Measurements from ENCODE around the gene ANKRA2.
A peak's percentile ranks its signal among the peaks of the same experiment; 100 is the strongest.

ANKRA2 gene

GRCh38 chr5:73564675-73565074, 764 bp downstream of the ANKRA2 start:
- Histone ChIP-seq H3K27me3 (replicated peaks; ENCODE audit: control insufficient read depth, insufficient read depth, low read length) (no peaks in the 10 kb centered on the region), H3K4me3 (replicated peaks; ENCODE audit: low read depth, low read length) (peak overlapping the region; percentile 91), H3K36me3 (ENCODE audit: control insufficient read depth, insufficient read depth, low read length) (no peaks in the 10 kb centered on the region)
- no peak for DNase-seq (ENCODE audit: extremely low read depth, insufficient read length)
- no peak for TF ChIP-seq CTCF (IDR thresholded peaks at IDR 0.05; ENCODE audit: insufficient read depth, low read length, poor library complexity, severe bottlenecking)

DNA sequence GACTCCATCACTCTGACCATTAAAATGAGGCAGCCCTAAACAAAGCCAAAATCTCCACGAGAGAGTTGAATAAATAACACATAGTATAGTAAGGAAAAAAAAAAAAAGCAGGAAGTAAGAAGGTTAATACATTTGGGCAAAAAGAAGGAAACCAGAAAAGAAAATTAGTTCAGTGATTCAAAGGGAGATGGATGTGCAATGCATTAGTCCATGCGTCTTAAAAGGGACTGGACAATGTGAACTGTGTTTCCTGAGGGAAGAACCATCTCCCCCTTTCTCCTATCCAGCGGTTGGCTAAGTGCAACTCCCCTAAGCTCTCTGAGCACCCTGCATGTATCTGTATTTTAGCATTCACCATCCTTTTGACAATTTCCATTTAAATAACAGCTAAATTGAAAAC, 1.4 kb downstream of the ANKRA2 start:
- no peak for DNase-seq (ENCODE audit: extremely low read depth, insufficient read length)
- Histone ChIP-seq H3K4me3 (replicated peaks; ENCODE audit: low read depth, low read length) (peak overlapping the region; percentile 91), H3K27me3 (replicated peaks; ENCODE audit: control insufficient read depth, insufficient read depth, low read length) (no peaks in the 10 kb centered on the region), H3K36me3 (ENCODE audit: control insufficient read depth, insufficient read depth, low read length) (no peaks in the 10 kb centered on the region)
- no peak for TF ChIP-seq CTCF (IDR thresholded peaks at IDR 0.05; ENCODE audit: insufficient read depth, low read length, poor library complexity, severe bottlenecking)

DNA sequence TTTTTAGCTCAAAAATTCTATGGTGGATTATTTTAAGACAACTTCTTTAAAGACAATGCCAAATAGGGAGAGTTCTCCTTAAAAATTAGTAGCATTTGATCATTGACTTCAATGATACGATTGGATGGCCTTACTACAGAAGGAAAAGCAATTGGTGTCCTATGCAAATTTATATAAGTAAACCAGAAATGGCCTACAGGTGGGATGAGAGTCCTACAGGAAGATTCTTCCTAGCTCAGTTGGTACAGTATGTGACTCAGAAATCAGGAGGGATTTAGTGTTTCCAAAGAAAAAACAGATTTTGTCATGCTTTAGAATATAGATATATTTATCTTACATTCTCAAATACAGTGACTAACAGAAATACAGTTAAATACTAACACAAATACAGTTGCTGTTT, 6.5 kb downstream of the ANKRA2 start:
- DNase-seq (ENCODE audit: extremely low read depth, insufficient read length), result no peak
- TF ChIP-seq CTCF (IDR thresholded peaks at IDR 0.05; ENCODE audit: insufficient read depth, low read length, poor library complexity, severe bottlenecking), result no peak
- H3K27me3 ChIP-seq (replicated peaks; ENCODE audit: control insufficient read depth, insufficient read depth, low read length), result no peaks in the 10 kb centered on the region
- H3K4me3 ChIP-seq (replicated peaks; ENCODE audit: low read depth, low read length), result no peak overlapping the region
- no peaks in the 10 kb centered on the region; the same call in 1 of the 2 replicates for H3K36me3 ChIP-seq (ENCODE audit: control insufficient read depth, insufficient read depth, low read length)

DNA sequence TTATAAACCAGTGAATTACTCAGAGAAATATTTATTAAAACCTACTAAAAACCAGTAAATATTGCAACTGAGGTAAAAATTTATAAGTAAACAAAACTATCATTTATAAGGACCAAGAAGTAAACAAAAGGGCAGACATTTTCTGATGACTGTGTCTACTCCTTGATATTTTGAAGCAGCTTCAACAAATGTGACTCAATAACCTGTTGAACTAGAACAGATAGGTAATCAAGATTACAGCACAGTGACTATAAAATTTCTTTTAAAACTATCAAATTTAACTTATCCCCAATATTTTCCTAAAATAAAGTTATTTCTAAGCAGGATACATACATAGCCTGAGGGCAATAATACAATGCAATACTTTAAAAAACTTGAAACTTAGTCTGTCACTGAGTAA, 12.8 kb downstream of the ANKRA2 start:
- no peaks in the 10 kb centered on the region for H3K36me3 ChIP-seq (ENCODE audit: control insufficient read depth, insufficient read depth, low read length)
- H3K27me3 ChIP-seq (replicated peaks; ENCODE audit: control insufficient read depth, insufficient read depth, low read length), result no peaks in the 10 kb centered on the region
- no peak overlapping the region for H3K4me3 ChIP-seq (replicated peaks; ENCODE audit: low read depth, low read length)
- DNase-seq (ENCODE audit: extremely low read depth, insufficient read length), result no peak
- no peak for TF ChIP-seq CTCF (IDR thresholded peaks at IDR 0.05; ENCODE audit: insufficient read depth, low read length, poor library complexity, severe bottlenecking)

DNA sequence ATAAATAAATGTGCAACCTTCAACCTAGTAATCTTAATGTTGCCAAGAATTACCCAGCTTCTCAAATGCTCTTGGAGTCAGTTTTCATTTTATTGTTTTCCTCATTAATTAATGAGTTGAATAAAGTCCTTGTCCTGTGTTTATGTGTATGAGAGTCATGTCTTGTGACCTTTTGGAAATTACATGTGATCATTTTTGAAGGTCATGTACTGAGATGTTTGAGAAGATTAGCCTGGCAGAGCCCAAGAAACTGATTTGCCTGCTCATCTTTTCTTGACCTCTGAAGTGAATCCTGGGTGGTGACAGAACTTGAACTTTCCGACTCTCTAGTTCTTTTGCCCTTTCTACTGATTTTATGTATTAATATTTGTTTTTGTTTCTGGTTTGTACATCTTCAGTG, 15.4 kb downstream of the ANKRA2 start:
- no peak for TF ChIP-seq CTCF (IDR thresholded peaks at IDR 0.05; ENCODE audit: insufficient read depth, low read length, poor library complexity, severe bottlenecking)
- Histone ChIP-seq H3K4me3 (replicated peaks; ENCODE audit: low read depth, low read length) (no peak overlapping the region), H3K27me3 (replicated peaks; ENCODE audit: control insufficient read depth, insufficient read depth, low read length) (no peaks in the 10 kb centered on the region), H3K36me3 (ENCODE audit: control insufficient read depth, insufficient read depth, low read length) (no peaks in the 10 kb centered on the region)
- DNase-seq (ENCODE audit: extremely low read depth, insufficient read length), result no peak

DNA sequence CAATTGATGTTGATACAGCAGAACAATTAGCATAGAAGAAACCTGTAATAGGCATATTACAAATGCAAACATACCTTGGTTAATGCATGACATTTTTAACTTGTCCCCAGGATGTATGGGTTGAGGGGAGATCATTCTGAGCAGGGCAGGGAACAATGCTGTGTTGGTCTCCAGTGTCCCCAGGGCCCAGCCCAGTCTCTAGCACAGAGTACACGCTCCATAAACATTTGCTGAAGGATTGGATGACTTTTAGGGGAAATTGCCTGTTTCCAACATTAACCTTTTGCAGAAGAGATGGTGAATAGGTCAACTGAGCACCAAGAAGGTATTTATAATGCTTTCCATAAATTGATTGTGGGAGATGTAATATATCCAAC, 20.0 kb downstream of the ANKRA2 start:
- no peak for DNase-seq (ENCODE audit: extremely low read depth, insufficient read length)
- TF ChIP-seq CTCF (IDR thresholded peaks at IDR 0.05; ENCODE audit: insufficient read depth, low read length, poor library complexity, severe bottlenecking), result no peak
- Histone ChIP-seq H3K36me3 (ENCODE audit: control insufficient read depth, insufficient read depth, low read length) (no peaks in the 10 kb centered on the region), H3K4me3 (replicated peaks; ENCODE audit: low read depth, low read length) (no peak overlapping the region), H3K27me3 (replicated peaks; ENCODE audit: control insufficient read depth, insufficient read depth, low read length) (no peaks in the 10 kb centered on the region; the same call in none of the 2 replicates)

Measured in GM06990 (cell line).